HEK293 (cell line): ENCODE data around the gene BCL11A.
A peak's percentile ranks its signal among the peaks of the same experiment; 100 is the strongest.

ENCODE experiments used
- GLI4 ChIP-seq: fragments of 450-650 bp; formaldehyde crosslinking; IDR thresholded peaks from 2 replicates; pipeline ENCODE4 v1.5.1; 2016; ENCODE audit warnings: missing biosample characterization, missing genetic modification characterization
- RBAK ChIP-seq: fragments of 450-650 bp; formaldehyde crosslinking; IDR thresholded peaks from 2 replicates; pipeline ENCODE4 v1.5.1; 2016; ENCODE audit warnings: missing biosample characterization, missing genetic modification characterization
- REPIN1 ChIP-seq: fragments of 450-650 bp; formaldehyde crosslinking; IDR thresholded peaks from 2 replicates; pipeline ENCODE4 v1.5.1; 2017; ENCODE audit warnings: missing biosample characterization, missing genetic modification characterization, low read depth
- ZBTB21 ChIP-seq: fragments of 450-650 bp; formaldehyde crosslinking; IDR thresholded peaks from 2 replicates; pipeline ENCODE4 v1.5.1; 2017; ENCODE audit warnings: missing biosample characterization, missing genetic modification characterization
- ZBTB7A ChIP-seq: fragments of 450-650 bp; formaldehyde crosslinking; IDR thresholded peaks from 2 replicates; pipeline ENCODE4 v1.5.1; 2016; ENCODE audit warnings: low read depth, missing biosample characterization, missing genetic modification characterization
- ZBTB8A ChIP-seq: fragments of 450-650 bp; formaldehyde crosslinking; IDR thresholded peaks from 2 replicates; pipeline ENCODE4 v1.5.1; 2016; ENCODE audit warnings: missing biosample characterization, missing genetic modification characterization
- ZEB2 ChIP-seq: fragments of 450-650 bp; formaldehyde crosslinking; IDR thresholded peaks from 2 replicates; pipeline ENCODE4 v1.5.1; 2016; ENCODE audit warnings: missing biosample characterization, missing genetic modification characterization
- ZNF239 ChIP-seq: fragments of 450-650 bp; formaldehyde crosslinking; IDR thresholded peaks from 2 replicates; pipeline ENCODE4 v1.5.1; 2016; ENCODE audit warnings: missing biosample characterization, missing genetic modification characterization
- ZNF335 ChIP-seq: fragments of 450-650 bp; formaldehyde crosslinking; conservative IDR thresholded peaks from 2 replicates; pipeline ENCODE4 v1.5.1; 2016; ENCODE audit warnings: missing biosample characterization, missing genetic modification characterization
- ZNF596 ChIP-seq: fragments of 450-650 bp; IDR thresholded peaks from 2 replicates; pipeline ENCODE4 v1.5.0; 2018; ENCODE audit warnings: missing biosample characterization, mild to moderate bottlenecking, missing genetic modification characterization, moderate library complexity
- ZNF626 ChIP-seq: fragments of 450-650 bp; sonication (Bioruptor Pico); formaldehyde crosslinking; IDR thresholded peaks from 2 replicates; pipeline ENCODE4 v1.5.1; 2018; ENCODE audit warnings: missing biosample characterization, missing genetic modification characterization, inconsistent platforms
- ZNF660 ChIP-seq: fragments of 450-650 bp; IDR thresholded peaks from 2 replicates; pipeline ENCODE4 v1.5.1; 2018; ENCODE audit warnings: missing biosample characterization, mild to moderate bottlenecking, missing genetic modification characterization
- ZNF791 ChIP-seq: fragments of 450-650 bp; formaldehyde crosslinking; IDR thresholded peaks from 2 replicates; pipeline ENCODE4 v1.5.1; 2016; ENCODE audit warnings: missing biosample characterization, missing genetic modification characterization
- TF ChIP-seq, protein P1 (sequence below): fragments of 450-650 bp; IDR thresholded peaks from 2 replicates; pipeline ENCODE4 v1.5.1; 2018; ENCODE audit warnings: missing biosample characterization, missing genetic modification characterization
- TF ChIP-seq, protein P2 (sequence below): fragments of 450-650 bp; formaldehyde crosslinking; IDR thresholded peaks from 2 replicates; pipeline ENCODE4 v1.5.1; 2017; ENCODE audit warnings: missing biosample characterization, missing genetic modification characterization
- TF ChIP-seq, protein P3 (sequence below): fragments of 450-650 bp; formaldehyde crosslinking; IDR thresholded peaks from 2 replicates; pipeline ENCODE4 v1.5.1; 2016; ENCODE audit warnings: missing biosample characterization, missing genetic modification characterization
- TF ChIP-seq, protein P4 (sequence below): fragments of 450-650 bp; formaldehyde crosslinking; conservative IDR thresholded peaks from 2 replicates; pipeline ENCODE4 v1.5.1; 2016; ENCODE audit warnings: low read depth, missing biosample characterization, missing genetic modification characterization
- TF ChIP-seq, protein P5 (sequence below): fragments of 450-650 bp; formaldehyde crosslinking; conservative IDR thresholded peaks from 2 replicates; pipeline ENCODE4 v1.5.1; 2016; ENCODE audit warnings: low read depth, missing biosample characterization, missing genetic modification characterization
- TF ChIP-seq, protein P6 (sequence below): fragments of 450-650 bp; formaldehyde crosslinking; IDR thresholded peaks from 2 replicates; pipeline ENCODE4 v1.5.1; 2016; ENCODE audit warnings: missing biosample characterization, missing genetic modification characterization
- TF ChIP-seq, protein P7 (sequence below): fragments of 450-650 bp; formaldehyde crosslinking; IDR thresholded peaks from 2 replicates; pipeline ENCODE4 v1.5.1; 2016; ENCODE audit warnings: missing biosample characterization, missing genetic modification characterization
- TF ChIP-seq, protein P8 (sequence below): fragments of 450-650 bp; formaldehyde crosslinking; IDR thresholded peaks from 2 replicates; pipeline ENCODE4 v1.5.1; 2016; ENCODE audit warnings: missing biosample characterization, missing genetic modification characterization

The BCL11A gene

DNA sequence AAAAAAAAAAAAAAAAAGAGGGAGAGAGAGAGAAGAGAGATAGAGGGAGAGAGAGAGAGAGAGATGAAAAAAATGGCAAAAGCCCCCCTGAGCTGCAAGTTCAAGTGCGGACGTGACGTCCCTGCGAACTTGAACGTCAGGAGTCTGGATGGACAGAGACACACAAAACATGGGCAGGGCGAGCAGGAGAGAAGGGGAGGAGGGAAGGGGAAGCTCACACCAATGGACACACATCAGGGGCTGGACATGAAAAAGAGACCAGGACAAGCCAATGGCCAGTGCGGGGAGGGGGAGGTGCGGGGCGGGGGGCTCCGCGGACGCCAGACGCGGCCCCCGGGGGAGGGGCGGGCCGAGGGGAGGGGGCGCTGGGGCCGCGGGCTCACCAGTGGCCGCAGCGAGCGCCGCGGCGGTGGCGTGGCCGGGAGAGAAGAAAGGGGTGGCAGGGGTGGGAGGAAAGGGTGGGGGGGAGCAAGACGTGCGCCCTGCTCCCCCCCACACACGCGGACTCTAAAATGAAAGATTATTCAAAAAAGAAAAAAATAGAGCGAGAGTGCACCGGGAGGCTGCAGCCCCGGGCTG, at the start of gene BCL11A (continued):
- TF ChIP-seq, protein P1, sequence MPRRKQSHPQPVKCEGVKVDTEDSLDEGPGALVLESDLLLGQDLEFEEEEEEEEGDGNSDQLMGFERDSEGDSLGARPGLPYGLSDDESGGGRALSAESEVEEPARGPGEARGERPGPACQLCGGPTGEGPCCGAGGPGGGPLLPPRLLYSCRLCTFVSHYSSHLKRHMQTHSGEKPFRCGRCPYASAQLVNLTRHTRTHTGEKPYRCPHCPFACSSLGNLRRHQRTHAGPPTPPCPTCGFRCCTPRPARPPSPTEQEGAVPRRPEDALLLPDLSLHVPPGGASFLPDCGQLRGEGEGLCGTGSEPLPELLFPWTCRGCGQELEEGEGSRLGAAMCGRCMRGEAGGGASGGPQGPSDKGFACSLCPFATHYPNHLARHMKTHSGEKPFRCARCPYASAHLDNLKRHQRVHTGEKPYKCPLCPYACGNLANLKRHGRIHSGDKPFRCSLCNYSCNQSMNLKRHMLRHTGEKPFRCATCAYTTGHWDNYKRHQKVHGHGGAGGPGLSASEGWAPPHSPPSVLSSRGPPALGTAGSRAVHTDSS (tag by site-specific recombination): no peak
- TF ChIP-seq ZNF596 (tag by site-specific recombination): peak; percentile 95
- TF ChIP-seq, protein P2, sequence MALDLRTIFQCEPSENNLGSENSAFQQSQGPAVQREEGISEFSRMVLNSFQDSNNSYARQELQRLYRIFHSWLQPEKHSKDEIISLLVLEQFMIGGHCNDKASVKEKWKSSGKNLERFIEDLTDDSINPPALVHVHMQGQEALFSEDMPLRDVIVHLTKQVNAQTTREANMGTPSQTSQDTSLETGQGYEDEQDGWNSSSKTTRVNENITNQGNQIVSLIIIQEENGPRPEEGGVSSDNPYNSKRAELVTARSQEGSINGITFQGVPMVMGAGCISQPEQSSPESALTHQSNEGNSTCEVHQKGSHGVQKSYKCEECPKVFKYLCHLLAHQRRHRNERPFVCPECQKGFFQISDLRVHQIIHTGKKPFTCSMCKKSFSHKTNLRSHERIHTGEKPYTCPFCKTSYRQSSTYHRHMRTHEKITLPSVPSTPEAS (tag by site-specific recombination): no peak
- TF ChIP-seq, protein P3, sequence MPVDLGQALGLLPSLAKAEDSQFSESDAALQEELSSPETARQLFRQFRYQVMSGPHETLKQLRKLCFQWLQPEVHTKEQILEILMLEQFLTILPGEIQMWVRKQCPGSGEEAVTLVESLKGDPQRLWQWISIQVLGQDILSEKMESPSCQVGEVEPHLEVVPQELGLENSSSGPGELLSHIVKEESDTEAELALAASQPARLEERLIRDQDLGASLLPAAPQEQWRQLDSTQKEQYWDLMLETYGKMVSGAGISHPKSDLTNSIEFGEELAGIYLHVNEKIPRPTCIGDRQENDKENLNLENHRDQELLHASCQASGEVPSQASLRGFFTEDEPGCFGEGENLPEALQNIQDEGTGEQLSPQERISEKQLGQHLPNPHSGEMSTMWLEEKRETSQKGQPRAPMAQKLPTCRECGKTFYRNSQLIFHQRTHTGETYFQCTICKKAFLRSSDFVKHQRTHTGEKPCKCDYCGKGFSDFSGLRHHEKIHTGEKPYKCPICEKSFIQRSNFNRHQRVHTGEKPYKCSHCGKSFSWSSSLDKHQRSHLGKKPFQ (tag by site-specific recombination): peak; percentile 52; the same call in 1 of the 2 replicates
- 0 out of 2 replicates have a peak, but pooled peaks have one; percentile 42 for TF ChIP-seq ZBTB8A (tag by site-specific recombination)
- TF ChIP-seq ZBTB7A (tag by site-specific recombination): no peak
- TF ChIP-seq, protein P4, sequence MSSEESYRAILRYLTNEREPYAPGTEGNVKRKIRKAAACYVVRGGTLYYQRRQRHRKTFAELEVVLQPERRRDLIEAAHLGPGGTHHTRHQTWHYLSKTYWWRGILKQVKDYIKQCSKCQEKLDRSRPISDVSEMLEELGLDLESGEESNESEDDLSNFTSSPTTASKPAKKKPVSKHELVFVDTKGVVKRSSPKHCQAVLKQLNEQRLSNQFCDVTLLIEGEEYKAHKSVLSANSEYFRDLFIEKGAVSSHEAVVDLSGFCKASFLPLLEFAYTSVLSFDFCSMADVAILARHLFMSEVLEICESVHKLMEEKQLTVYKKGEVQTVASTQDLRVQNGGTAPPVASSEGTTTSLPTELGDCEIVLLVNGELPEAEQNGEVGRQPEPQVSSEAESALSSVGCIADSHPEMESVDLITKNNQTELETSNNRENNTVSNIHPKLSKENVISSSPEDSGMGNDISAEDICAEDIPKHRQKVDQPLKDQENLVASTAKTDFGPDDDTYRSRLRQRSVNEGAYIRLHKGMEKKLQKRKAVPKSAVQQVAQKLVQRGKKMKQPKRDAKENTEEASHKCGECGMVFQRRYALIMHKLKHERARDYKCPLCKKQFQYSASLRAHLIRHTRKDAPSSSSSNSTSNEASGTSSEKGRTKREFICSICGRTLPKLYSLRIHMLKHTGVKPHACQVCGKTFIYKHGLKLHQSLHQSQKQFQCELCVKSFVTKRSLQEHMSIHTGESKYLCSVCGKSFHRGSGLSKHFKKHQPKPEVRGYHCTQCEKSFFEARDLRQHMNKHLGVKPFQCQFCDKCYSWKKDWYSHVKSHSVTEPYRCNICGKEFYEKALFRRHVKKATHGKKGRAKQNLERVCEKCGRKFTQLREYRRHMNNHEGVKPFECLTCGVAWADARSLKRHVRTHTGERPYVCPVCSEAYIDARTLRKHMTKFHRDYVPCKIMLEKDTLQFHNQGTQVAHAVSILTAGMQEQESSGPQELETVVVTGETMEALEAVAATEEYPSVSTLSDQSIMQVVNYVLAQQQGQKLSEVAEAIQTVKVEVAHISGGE (tag by site-specific recombination): peak; percentile 42; the same call in 1 of the 2 replicates
- no peak for TF ChIP-seq ZNF660 (tag by site-specific recombination)
- no peak for TF ChIP-seq ZNF626
- TF ChIP-seq ZBTB21: peak; percentile 93
- no peak for TF ChIP-seq REPIN1
- TF ChIP-seq, protein P5, sequence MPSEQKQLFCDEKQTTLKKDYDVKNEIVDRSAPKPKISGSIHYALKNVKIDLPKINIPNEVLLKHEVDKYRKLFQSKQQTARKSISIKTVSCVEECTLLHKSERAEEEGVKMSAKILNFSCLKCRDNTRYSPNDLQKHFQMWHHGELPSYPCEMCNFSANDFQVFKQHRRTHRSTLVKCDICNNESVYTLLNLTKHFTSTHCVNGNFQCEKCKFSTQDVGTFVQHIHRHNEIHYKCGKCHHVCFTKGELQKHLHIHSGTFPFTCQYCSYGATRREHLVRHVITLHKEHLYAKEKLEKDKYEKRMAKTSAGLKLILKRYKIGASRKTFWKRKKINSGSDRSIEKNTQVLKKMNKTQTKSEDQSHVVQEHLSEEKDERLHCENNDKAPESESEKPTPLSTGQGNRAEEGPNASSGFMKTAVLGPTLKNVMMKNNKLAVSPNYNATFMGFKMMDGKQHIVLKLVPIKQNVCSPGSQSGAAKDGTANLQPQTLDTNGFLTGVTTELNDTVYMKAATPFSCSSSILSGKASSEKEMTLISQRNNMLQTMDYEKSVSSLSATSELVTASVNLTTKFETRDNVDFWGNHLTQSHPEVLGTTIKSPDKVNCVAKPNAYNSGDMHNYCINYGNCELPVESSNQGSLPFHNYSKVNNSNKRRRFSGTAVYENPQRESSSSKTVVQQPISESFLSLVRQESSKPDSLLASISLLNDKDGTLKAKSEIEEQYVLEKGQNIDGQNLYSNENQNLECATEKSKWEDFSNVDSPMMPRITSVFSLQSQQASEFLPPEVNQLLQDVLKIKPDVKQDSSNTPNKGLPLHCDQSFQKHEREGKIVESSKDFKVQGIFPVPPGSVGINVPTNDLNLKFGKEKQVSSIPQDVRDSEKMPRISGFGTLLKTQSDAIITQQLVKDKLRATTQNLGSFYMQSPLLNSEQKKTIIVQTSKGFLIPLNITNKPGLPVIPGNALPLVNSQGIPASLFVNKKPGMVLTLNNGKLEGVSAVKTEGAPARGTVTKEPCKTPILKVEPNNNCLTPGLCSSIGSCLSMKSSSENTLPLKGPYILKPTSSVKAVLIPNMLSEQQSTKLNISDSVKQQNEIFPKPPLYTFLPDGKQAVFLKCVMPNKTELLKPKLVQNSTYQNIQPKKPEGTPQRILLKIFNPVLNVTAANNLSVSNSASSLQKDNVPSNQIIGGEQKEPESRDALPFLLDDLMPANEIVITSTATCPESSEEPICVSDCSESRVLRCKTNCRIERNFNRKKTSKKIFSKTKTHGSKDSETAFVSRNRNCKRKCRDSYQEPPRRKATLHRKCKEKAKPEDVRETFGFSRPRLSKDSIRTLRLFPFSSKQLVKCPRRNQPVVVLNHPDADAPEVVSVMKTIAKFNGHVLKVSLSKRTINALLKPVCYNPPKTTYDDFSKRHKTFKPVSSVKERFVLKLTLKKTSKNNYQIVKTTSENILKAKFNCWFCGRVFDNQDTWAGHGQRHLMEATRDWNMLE: no peak
- TF ChIP-seq, protein P6, sequence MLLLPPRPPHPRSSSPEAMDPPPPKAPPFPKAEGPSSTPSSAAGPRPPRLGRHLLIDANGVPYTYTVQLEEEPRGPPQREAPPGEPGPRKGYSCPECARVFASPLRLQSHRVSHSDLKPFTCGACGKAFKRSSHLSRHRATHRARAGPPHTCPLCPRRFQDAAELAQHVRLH: no peak
- TF ChIP-seq RBAK (tag by site-specific recombination): no peak
- TF ChIP-seq ZNF335: peak; percentile 85
- TF ChIP-seq, protein P7, sequence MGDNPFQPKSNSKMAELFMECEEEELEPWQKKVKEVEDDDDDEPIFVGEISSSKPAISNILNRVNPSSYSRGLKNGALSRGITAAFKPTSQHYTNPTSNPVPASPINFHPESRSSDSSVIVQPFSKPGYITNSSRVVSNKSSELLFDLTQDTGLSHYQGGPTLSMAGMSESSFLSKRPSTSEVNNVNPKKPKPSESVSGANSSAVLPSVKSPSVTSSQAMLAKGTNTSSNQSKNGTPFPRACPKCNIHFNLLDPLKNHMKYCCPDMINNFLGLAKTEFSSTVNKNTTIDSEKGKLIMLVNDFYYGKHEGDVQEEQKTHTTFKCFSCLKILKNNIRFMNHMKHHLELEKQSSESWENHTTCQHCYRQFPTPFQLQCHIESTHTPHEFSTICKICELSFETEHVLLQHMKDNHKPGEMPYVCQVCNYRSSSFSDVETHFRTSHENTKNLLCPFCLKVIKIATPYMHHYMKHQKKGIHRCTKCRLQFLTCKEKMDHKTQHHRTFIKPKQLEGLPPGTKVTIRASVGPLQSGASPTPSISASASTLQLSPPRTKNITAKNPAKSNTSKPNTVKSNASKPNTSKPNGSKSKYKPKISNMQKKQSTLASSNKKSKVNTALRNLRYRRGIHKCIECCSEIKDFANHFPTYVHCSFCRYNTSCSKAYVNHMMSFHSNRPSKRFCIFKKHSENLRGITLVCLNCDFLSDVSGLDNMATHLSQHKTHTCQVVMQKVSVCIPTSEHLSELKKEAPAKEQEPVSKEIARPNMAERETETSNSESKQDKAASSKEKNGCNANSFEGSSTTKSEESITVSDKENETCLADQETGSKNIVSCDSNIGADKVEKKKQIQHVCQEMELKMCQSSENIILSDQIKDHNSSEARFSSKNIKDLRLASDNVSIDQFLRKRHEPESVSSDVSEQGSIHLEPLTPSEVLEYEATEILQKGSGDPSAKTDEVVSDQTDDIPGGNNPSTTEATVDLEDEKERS (tag by site-specific recombination): no peak
- no peak for TF ChIP-seq GLI4 (tag by site-specific recombination)
- TF ChIP-seq ZNF791 (tag by site-specific recombination): no peak
- 0 out of 2 replicates have a peak, but pooled peaks have one; percentile 20 for TF ChIP-seq ZEB2 (tag by site-specific recombination)
- TF ChIP-seq, protein P8, sequence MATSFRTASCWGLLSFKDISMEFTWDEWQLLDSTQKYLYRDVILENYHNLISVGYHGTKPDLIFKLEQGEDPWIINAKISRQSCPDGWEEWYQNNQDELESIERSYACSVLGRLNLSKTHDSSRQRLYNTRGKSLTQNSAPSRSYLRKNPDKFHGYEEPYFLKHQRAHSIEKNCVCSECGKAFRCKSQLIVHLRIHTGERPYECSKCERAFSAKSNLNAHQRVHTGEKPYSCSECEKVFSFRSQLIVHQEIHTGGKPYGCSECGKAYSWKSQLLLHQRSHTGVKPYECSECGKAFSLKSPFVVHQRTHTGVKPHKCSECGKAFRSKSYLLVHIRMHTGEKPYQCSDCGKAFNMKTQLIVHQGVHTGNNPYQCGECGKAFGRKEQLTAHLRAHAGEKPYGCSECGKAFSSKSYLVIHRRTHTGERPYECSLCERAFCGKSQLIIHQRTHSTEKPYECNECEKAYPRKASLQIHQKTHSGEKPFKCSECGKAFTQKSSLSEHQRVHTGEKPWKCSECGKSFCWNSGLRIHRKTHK (tag by site-specific recombination): no peak
- no peak for TF ChIP-seq ZNF239 (tag by site-specific recombination)
